Uterus (tissue), 2 donors: ENCODE data around the gene DCPS.

Experiments
- CTCF ChIP-seq, 4 experiments: fragments of 200-600 bp in 2 of 4; fragments of 450-650 bp in 2 of 4; sonication (generic) in 2 of 4; IDR thresholded peaks; one replicate each; pipeline ENCODE4 v1.5.1; 2016 to 2019; ENCODE audit warnings: antibody characterized with exemption in 4 of 4, mild to moderate bottlenecking in 2 of 4, moderate library complexity in 1 of 4
- POLR2A ChIP-seq, 2 donors: fragments of 450-650 bp; IDR thresholded peaks; one replicate each; pipeline ENCODE4 v1.6.1; 2016; ENCODE audit warnings: antibody characterized with exemption in 2 of 2, mild to moderate bottlenecking in 1 of 2, moderate library complexity in 1 of 2

- TF ChIP-seq CTCF (IDR thresholded peaks at IDR 0.05) = no peak
- no peak for TF ChIP-seq POLR2A (IDR thresholded peaks at IDR 0.05)
Observed at GRCh38 chr11:126288237-126288636, 15.6 kb upstream of the DCPS start.
